Liver (tissue), 9 donors: ENCODE data around the gene LYVE1. TPM values are rescaled to one million over a fixed set of nuclear protein-coding genes. Genes with fewer than 3 reads are reported as not detected.

Experiments
- DNase-seq: peaks from one replicate; pipeline ENCODE4 v3.0.0-alpha.2; 2017; ENCODE audit warnings: low spot score
- H3K27ac ChIP-seq, 2 donors: one replicate each; pipeline ENCODE4 v1.7.0; 2013; ENCODE audit warnings: inconsistent platforms in 2 of 2, low read length in 2 of 2, control low read depth in 1 of 2, low read depth in 1 of 2, mild to moderate bottlenecking in 1 of 2
- H3K27me3 ChIP-seq, 4 donors: one replicate each; pipeline versions ENCODE4 v1.6.1 to v1.7.0; 2013; ENCODE audit warnings: low read length in 3 of 4, inconsistent platforms in 1 of 4, mild to moderate bottlenecking in 1 of 4, moderate library complexity in 1 of 4; ENCODE audit not compliant: control insufficient read depth in 4 of 4, insufficient read depth in 4 of 4
- H3K36me3 ChIP-seq, 4 donors: one replicate each; pipeline versions ENCODE4 v1.6.1 to v1.7.0; 2013; ENCODE audit warnings: low read length in 3 of 4, mild to moderate bottlenecking in 3 of 4, low read depth in 1 of 4, moderate library complexity in 1 of 4; ENCODE audit not compliant: control insufficient read depth in 4 of 4, insufficient read depth in 3 of 4
- H3K4me1 ChIP-seq, 4 donors: one replicate each; pipeline versions ENCODE4 v1.6.1 to v1.7.0; 2013; ENCODE audit warnings: low read length in 3 of 4, mild to moderate bottlenecking in 3 of 4, moderate library complexity in 1 of 4; ENCODE audit not compliant: control insufficient read depth in 4 of 4, insufficient read depth in 4 of 4
- H3K4me3 ChIP-seq, 3 donors: one replicate each; pipeline versions ENCODE4 v1.6.1 to v1.7.0; 2013; ENCODE audit warnings: low read length in 3 of 3, control low read depth in 1 of 3, low read depth in 1 of 3, mild to moderate bottlenecking in 1 of 3
- H3K9ac ChIP-seq, 2 donors: one replicate each; pipeline ENCODE4 v1.7.0; 2013; ENCODE audit warnings: low read length in 2 of 2, mild to moderate bottlenecking in 2 of 2, moderate library complexity in 2 of 2, control low read depth in 1 of 2, low read depth in 1 of 2
- H3K9me3 ChIP-seq, 4 donors: one replicate each; pipeline versions ENCODE4 v1.6.1 to v1.7.0; 2013; ENCODE audit warnings: low read length in 3 of 4; ENCODE audit not compliant: control insufficient read depth in 4 of 4
- EGR1 ChIP-seq, 2 donors: IDR thresholded peaks; 2 replicates each; pipeline ENCODE4 v1.6.1; 2016 to 2018; ENCODE audit warnings: antibody characterized with exemption in 2 of 2, low read depth in 2 of 2
- FOXA1 ChIP-seq: IDR thresholded peaks from 2 replicates; pipeline ENCODE4 v1.6.1; 2016; ENCODE audit warnings: antibody characterized with exemption
- FOXA2 ChIP-seq: IDR thresholded peaks from 2 replicates; pipeline ENCODE4 v1.6.1; 2016; ENCODE audit warnings: antibody characterized with exemption
- GABPA ChIP-seq, 2 donors: IDR thresholded peaks in 1 of 2; conservative IDR thresholded peaks in 1 of 2; 2 replicates each; pipeline ENCODE4 v1.6.1; 2016; ENCODE audit warnings: antibody characterized with exemption in 2 of 2, mild to moderate bottlenecking in 1 of 2, moderate library complexity in 1 of 2
- HNF4A ChIP-seq, 2 donors: conservative IDR thresholded peaks; 2 replicates each; pipeline ENCODE4 v1.6.1; 2016; ENCODE audit warnings: antibody characterized with exemption in 2 of 2, mild to moderate bottlenecking in 2 of 2
- HNF4G ChIP-seq: IDR thresholded peaks from 2 replicates; pipeline ENCODE4 v1.6.1; 2016; ENCODE audit warnings: antibody characterized with exemption
- YY1 ChIP-seq: IDR thresholded peaks from 2 replicates; pipeline ENCODE4 v1.6.1; 2016; ENCODE audit warnings: antibody characterized with exemption, mild to moderate bottlenecking
- WGBS: extraction: QIAGEN DNeasy Blood & Tissue Kit; methylation state at CpG from one replicate; pipeline ENCODE4 v1.1.7; 2013; 5-methylcytosine and 5-hydroxymethylcytosine counted together
- polyA plus RNA-seq, 2 donors: library from polyadenylated mRNA; stranded (reverse) in 1 of 2; unstranded in 1 of 2; fragments of 200-250 nt in 1 of 2; fragments of >200 nt in 1 of 2; fragmentation: Nextera tagmentation in 1 of 2; extraction: Ambion mirVana in 1 of 2; gene quantifications; one replicate each; pipeline versions ENCODE4 v1.2.1 to v1.2.3, GENCODE V29; 2013 to 2015
- total RNA-seq, 2 donors: library from RNA; depleted of rRNA; stranded (reverse); fragments of >200 nt; gene quantifications; one replicate each; pipeline ENCODE4 v1.2.3, GENCODE V29; 2014
- TF ChIP-seq, protein P1 (sequence below): IDR thresholded peaks from 2 replicates; pipeline ENCODE4 v1.6.1; 2016; ENCODE audit warnings: antibody characterized with exemption, mild to moderate bottlenecking
- TF ChIP-seq, protein P2 (sequence below): IDR thresholded peaks from 2 replicates; pipeline ENCODE4 v1.6.1; 2016; ENCODE audit warnings: antibody characterized with exemption
- TF ChIP-seq, protein P3 (sequence below): IDR thresholded peaks from 2 replicates; pipeline ENCODE4 v1.6.1; 2016; ENCODE audit warnings: antibody characterized with exemption
- TF ChIP-seq, protein P4 (sequence below): IDR thresholded peaks from 2 replicates; pipeline ENCODE4 v1.6.1; 2016; ENCODE audit warnings: antibody characterized with exemption
- donor health status: healthy.
- donor health status: healthy.
- donor health status: healthy.
- donor health status: healthy.
- donor health status: healthy.

LYVE1 gene
- total and polyA plus RNA-seq, 4 donors = 11.3 to 46.7 (median 28.3) TPM

DNA sequence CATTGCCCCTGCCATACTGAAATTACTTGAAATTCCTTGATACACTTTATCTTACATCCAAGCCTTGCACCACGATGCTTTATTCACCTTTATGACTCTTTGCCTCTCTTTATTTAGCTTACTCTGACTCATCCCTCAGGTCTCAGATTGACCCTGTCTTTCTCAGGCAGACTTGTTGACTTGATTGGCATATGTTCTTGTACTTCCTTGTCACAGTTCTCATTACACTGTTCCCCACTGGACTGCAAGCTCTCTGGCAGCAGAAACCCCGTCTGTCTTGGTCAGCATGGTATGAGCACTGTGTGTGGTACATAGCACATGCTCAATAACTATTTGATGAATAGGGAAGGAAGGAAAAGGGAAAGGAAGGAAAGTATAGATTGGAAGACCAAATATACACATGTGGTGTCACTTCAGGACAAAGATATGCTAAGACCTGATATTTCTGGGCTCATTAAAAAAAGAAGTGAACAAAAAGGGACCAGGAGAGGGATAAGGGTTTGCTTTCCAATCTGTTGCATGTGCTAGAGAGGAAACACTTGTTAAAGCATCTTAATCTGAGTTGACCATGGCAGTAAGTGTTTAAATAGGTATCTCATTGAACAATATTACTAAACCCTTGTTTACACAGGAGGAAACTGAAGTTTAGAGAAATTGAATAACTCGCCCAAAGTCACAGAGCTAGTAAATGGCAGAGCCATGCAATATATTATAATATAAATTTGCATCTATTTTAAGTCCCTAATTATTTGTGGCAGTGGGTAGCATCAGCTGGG lies 7.2 kb downstream of the LYVE1 start:
- H3K36me3 ChIP-seq = peaks cover 0 to 4% (median 1%) of the 10 kb centered on the region in 4 donors
- no peak overlapping the region for H3K4me3 ChIP-seq
- no peak overlapping the region for H3K27ac ChIP-seq
- H3K9ac ChIP-seq = no peak overlapping the region
- TF ChIP-seq HNF4G = no peak
- TF ChIP-seq HNF4A (conservative IDR thresholded peaks at IDR 0.05) = no peak
- TF ChIP-seq, protein P1, sequence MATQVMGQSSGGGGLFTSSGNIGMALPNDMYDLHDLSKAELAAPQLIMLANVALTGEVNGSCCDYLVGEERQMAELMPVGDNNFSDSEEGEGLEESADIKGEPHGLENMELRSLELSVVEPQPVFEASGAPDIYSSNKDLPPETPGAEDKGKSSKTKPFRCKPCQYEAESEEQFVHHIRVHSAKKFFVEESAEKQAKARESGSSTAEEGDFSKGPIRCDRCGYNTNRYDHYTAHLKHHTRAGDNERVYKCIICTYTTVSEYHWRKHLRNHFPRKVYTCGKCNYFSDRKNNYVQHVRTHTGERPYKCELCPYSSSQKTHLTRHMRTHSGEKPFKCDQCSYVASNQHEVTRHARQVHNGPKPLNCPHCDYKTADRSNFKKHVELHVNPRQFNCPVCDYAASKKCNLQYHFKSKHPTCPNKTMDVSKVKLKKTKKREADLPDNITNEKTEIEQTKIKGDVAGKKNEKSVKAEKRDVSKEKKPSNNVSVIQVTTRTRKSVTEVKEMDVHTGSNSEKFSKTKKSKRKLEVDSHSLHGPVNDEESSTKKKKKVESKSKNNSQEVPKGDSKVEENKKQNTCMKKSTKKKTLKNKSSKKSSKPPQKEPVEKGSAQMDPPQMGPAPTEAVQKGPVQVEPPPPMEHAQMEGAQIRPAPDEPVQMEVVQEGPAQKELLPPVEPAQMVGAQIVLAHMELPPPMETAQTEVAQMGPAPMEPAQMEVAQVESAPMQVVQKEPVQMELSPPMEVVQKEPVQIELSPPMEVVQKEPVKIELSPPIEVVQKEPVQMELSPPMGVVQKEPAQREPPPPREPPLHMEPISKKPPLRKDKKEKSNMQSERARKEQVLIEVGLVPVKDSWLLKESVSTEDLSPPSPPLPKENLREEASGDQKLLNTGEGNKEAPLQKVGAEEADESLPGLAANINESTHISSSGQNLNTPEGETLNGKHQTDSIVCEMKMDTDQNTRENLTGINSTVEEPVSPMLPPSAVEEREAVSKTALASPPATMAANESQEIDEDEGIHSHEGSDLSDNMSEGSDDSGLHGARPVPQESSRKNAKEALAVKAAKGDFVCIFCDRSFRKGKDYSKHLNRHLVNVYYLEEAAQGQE = no peak
- TF ChIP-seq EGR1 (IDR thresholded peaks at IDR 0.05; ENCODE audit: low read depth in 2 of 2) = no peak
- TF ChIP-seq, protein P2, sequence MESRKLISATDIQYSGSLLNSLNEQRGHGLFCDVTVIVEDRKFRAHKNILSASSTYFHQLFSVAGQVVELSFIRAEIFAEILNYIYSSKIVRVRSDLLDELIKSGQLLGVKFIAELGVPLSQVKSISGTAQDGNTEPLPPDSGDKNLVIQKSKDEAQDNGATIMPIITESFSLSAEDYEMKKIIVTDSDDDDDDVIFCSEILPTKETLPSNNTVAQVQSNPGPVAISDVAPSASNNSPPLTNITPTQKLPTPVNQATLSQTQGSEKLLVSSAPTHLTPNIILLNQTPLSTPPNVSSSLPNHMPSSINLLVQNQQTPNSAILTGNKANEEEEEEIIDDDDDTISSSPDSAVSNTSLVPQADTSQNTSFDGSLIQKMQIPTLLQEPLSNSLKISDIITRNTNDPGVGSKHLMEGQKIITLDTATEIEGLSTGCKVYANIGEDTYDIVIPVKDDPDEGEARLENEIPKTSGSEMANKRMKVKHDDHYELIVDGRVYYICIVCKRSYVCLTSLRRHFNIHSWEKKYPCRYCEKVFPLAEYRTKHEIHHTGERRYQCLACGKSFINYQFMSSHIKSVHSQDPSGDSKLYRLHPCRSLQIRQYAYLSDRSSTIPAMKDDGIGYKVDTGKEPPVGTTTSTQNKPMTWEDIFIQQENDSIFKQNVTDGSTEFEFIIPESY = no peak
- no peak for TF ChIP-seq YY1
- TF ChIP-seq FOXA1 = no peak
- TF ChIP-seq, protein P3, sequence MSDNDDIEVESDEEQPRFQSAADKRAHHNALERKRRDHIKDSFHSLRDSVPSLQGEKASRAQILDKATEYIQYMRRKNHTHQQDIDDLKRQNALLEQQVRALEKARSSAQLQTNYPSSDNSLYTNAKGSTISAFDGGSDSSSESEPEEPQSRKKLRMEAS = no peak
- TF ChIP-seq GABPA (IDR thresholded peaks at IDR 0.05 in 1 of 2, conservative IDR thresholded peaks at IDR 0.05 in 1 of 2) = no peak
- no peaks in the 10 kb centered on the region for H3K27me3 ChIP-seq
- H3K9me3 ChIP-seq = no peaks in the 10 kb centered on the region
- 72% methylated on average over 3 of the region's 3 CpGs for WGBS
- peaks cover 0 to 5% (median 0%) of the 10 kb centered on the region in 4 donors for H3K4me1 ChIP-seq
- no peak for DNase-seq

DNA sequence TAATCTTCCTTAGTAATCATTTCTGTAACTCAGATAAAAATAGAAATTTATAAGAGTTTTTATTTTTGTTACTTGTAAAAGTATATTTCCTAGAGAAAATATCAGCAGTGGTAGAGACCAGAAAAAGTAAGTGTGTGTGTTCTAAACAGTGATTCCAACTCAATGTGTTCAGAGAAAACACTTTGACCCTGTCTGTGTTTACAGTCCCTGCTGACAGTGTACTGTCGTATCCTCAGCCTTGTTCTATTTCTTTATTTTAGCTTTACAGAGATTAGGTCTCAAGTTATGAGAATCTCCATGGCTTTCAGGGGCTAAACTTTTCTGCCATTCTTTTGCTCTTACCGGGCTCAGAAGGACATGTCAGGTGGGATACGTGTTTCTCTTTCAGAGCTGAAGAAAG lies 10.2 kb downstream of the LYVE1 start:
- Histone ChIP-seq H3K27ac (no peak overlapping the region), H3K4me1 (peaks cover 0 to 5% (median 0%) of the 10 kb centered on the region in 4 donors), H3K9me3 (no peaks in the 10 kb centered on the region), H3K9ac (no peak overlapping the region), H3K4me3 (no peak overlapping the region), H3K36me3 (peaks cover 0 to 4% (median 1%) of the 10 kb centered on the region in 4 donors), H3K27me3 (no peaks in the 10 kb centered on the region)
- TF ChIP-seq HNF4A (conservative IDR thresholded peaks at IDR 0.05) (peak; percentile 19 to 31), EGR1 (IDR thresholded peaks at IDR 0.05; ENCODE audit: low read depth in 2 of 2) (no peak), HNF4G (no peak), FOXA2 (no peak), GABPA (IDR thresholded peaks at IDR 0.05 in 1 of 2, conservative IDR thresholded peaks at IDR 0.05 in 1 of 2) (no peak)
- TF ChIP-seq, protein P2 = no peak
- TF ChIP-seq, protein P4, sequence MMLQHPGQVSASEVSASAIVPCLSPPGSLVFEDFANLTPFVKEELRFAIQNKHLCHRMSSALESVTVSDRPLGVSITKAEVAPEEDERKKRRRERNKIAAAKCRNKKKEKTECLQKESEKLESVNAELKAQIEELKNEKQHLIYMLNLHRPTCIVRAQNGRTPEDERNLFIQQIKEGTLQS = no peak
- 56% methylated on average over 3 of the region's 3 CpGs for WGBS
- DNase-seq = no peak
